ENCODE results near the gene MKNK2. TPM values are rescaled to one million over a fixed set of nuclear protein-coding genes. Genes with fewer than 3 reads are reported as not detected.

MKNK2 gene
- total RNA-seq, 1 experiment from 2014 or later: 240 TPM

DNA sequence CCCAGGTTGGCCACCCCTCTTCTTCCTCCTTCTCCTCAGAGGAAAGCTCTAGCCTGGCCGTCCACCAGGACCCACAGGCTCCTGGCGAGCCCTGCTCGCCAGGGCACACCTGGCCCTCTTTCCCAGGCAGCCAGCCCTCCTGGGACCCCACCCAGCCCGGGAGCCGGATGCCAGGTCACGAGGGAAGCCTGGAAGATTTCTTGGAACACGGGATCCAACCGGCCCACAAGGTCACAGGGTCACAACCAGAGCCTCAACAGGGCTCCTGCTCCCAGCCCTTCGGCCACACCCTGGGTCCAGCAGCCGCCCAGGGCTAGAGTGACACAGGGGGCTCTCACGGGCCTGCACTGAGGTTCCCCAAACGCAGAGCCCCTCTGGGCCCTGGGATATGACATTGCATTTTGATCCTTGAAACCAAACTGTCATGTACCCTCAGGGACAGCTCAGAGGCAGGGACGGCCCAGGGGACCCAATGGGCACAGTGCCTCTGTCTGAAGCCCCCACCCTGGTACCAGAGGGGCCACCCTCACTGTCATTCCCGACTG lies 5.5 kb downstream of the MKNK2 start:
- in situ Hi-C loops (cut with HindIII; ENCODE audit: low pct_unique_long_range_greater_than_20kb, low sequenced_read_pairs) (no loop called here), intact Hi-C loops (cut with micrococcal nuclease; ENCODE audit: unreplicated experiment) (no loop called here)
- no peak for DNase-seq (ENCODE audit: low read depth, low spot score)
- ChIA-PET POLR2A (no interaction called here), CTCF (no interaction called here)
- peak overlapping the region; percentile 48; the same call in 1 of the 2 replicates for H3K27ac ChIP-seq (ENCODE audit: low read length)
- H3K27me3 ChIP-seq (ENCODE audit: control insufficient read depth, insufficient read depth, low read length): no peaks in the 10 kb centered on the region
- TF ChIP-seq, protein P1, sequence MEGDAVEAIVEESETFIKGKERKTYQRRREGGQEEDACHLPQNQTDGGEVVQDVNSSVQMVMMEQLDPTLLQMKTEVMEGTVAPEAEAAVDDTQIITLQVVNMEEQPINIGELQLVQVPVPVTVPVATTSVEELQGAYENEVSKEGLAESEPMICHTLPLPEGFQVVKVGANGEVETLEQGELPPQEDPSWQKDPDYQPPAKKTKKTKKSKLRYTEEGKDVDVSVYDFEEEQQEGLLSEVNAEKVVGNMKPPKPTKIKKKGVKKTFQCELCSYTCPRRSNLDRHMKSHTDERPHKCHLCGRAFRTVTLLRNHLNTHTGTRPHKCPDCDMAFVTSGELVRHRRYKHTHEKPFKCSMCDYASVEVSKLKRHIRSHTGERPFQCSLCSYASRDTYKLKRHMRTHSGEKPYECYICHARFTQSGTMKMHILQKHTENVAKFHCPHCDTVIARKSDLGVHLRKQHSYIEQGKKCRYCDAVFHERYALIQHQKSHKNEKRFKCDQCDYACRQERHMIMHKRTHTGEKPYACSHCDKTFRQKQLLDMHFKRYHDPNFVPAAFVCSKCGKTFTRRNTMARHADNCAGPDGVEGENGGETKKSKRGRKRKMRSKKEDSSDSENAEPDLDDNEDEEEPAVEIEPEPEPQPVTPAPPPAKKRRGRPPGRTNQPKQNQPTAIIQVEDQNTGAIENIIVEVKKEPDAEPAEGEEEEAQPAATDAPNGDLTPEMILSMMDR (IDR thresholded peaks at IDR 0.05): no peak
- no peak for TF ChIP-seq TCF7L2 (IDR thresholded peaks at IDR 0.05; ENCODE audit: low read depth, low read length)
- TF ChIP-seq, protein P2, sequence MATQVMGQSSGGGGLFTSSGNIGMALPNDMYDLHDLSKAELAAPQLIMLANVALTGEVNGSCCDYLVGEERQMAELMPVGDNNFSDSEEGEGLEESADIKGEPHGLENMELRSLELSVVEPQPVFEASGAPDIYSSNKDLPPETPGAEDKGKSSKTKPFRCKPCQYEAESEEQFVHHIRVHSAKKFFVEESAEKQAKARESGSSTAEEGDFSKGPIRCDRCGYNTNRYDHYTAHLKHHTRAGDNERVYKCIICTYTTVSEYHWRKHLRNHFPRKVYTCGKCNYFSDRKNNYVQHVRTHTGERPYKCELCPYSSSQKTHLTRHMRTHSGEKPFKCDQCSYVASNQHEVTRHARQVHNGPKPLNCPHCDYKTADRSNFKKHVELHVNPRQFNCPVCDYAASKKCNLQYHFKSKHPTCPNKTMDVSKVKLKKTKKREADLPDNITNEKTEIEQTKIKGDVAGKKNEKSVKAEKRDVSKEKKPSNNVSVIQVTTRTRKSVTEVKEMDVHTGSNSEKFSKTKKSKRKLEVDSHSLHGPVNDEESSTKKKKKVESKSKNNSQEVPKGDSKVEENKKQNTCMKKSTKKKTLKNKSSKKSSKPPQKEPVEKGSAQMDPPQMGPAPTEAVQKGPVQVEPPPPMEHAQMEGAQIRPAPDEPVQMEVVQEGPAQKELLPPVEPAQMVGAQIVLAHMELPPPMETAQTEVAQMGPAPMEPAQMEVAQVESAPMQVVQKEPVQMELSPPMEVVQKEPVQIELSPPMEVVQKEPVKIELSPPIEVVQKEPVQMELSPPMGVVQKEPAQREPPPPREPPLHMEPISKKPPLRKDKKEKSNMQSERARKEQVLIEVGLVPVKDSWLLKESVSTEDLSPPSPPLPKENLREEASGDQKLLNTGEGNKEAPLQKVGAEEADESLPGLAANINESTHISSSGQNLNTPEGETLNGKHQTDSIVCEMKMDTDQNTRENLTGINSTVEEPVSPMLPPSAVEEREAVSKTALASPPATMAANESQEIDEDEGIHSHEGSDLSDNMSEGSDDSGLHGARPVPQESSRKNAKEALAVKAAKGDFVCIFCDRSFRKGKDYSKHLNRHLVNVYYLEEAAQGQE (IDR thresholded peaks at IDR 0.05; ENCODE audit: insufficient read depth in 1 of 2, low read depth in 2 of 2, low read length in 1 of 2): no peak
- TF ChIP-seq SIN3A (IDR thresholded peaks at IDR 0.05; ENCODE audit: borderline replicate concordance, insufficient read depth, low read depth, low read length): no peak
- no peak for TF ChIP-seq POLR2AphosphoS5 (IDR thresholded peaks at IDR 0.05; ENCODE audit: low read depth, low read length)
- no peak overlapping the region for H3K4me3 ChIP-seq (ENCODE audit: low read depth in 2 of 2, low read length in 2 of 2)
- no peaks in the 10 kb centered on the region for H3K9me3 ChIP-seq (ENCODE audit: control insufficient read depth, insufficient read depth, low read depth, low read length)
- peaks cover 6% of the 10 kb centered on the region for H3K36me3 ChIP-seq (ENCODE audit: control insufficient read depth, insufficient read depth, low read length)
- peaks cover 52% of the 10 kb centered on the region for H3K4me1 ChIP-seq (ENCODE audit: control insufficient read depth, insufficient read depth, low read length)
- BruUV-seq (replicated peaks): no TSS peak
- ATAC-seq: no peak

DNA sequence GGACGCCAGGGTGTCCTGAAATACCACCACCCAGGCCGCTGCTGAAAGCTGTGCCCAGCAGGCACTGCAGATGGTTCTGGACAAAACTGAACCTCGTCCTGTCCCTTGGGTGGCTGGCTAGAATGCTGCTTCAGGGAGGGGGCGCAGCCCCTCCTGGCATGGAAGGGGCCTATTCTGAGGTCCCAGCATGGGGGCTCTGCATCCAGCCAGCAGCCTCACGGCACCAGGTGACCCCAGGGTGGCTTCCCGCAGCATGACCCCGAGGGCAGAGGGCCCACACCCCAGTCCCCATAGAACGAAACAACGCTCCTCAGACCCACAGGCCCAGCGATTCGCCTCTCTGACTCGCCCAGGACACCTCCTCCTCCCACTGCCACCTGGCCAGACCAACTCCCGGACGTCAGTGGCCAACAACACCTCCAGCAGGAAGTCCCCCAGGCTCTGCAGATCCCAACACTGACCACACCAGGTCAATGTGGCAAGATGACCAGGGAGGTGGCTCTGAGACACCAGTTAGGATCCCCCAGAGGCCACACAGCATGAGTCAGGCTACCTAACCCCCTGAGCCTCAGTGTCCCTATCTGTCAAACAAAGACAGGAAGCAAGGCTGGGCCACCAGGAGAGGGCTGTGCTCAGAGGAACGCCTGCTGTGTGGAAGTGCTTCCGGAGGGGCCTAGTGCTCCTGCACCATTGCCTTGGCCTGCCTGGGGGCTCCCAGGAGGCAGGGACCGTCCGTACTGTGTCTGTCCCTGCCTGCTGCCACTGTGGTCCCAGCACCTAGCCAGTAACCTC lies 6.1 kb downstream of the MKNK2 start:
- no peak for TF ChIP-seq SIN3A (IDR thresholded peaks at IDR 0.05; ENCODE audit: borderline replicate concordance, insufficient read depth, low read depth, low read length)
- no peak for TF ChIP-seq TCF7L2 (IDR thresholded peaks at IDR 0.05; ENCODE audit: low read depth, low read length)
- TF ChIP-seq, protein P2 (IDR thresholded peaks at IDR 0.05; ENCODE audit: insufficient read depth in 1 of 2, low read depth in 2 of 2, low read length in 1 of 2): no peak
- TF ChIP-seq, protein P1 (IDR thresholded peaks at IDR 0.05): no peak
- no peak for TF ChIP-seq POLR2AphosphoS5 (IDR thresholded peaks at IDR 0.05; ENCODE audit: low read depth, low read length)
- no peak for ATAC-seq
- ChIA-PET POLR2A (no interaction called here), CTCF (no interaction called here)
- in situ Hi-C loops (cut with HindIII; ENCODE audit: low pct_unique_long_range_greater_than_20kb, low sequenced_read_pairs): no loop called here
- intact Hi-C loops (cut with micrococcal nuclease; ENCODE audit: unreplicated experiment): no loop called here
- no peaks in the 10 kb centered on the region for H3K27me3 ChIP-seq (ENCODE audit: control insufficient read depth, insufficient read depth, low read length)
- peaks cover 1% of the 10 kb centered on the region for H3K36me3 ChIP-seq (ENCODE audit: control insufficient read depth, insufficient read depth, low read length)
- H3K27ac ChIP-seq (ENCODE audit: low read length): peak overlapping the region; percentile 48; the same call in 1 of the 2 replicates
- H3K9me3 ChIP-seq (ENCODE audit: control insufficient read depth, insufficient read depth, low read depth, low read length): no peaks in the 10 kb centered on the region
- H3K4me1 ChIP-seq (ENCODE audit: control insufficient read depth, insufficient read depth, low read length): peaks cover 59% of the 10 kb centered on the region
- H3K4me3 ChIP-seq (ENCODE audit: low read depth in 2 of 2, low read length in 2 of 2): no peak overlapping the region
- no TSS peak for BruUV-seq (replicated peaks)
- no peak for DNase-seq (ENCODE audit: low read depth, low spot score)

Data from Panc1 (cell line).